Neural progenitor cell (in vitro differentiated cells): ENCODE results near the gene RTKN2. TPM values are rescaled to one million over a fixed set of nuclear protein-coding genes. Genes with fewer than 3 reads are reported as not detected.

Source experiments
- DNase-seq: peaks from one replicate; pipeline ENCODE4 v3.0.0-alpha.2; 2016; ENCODE audit warnings: low spot score
- H2AFZ ChIP-seq: fragments of 200-600 bp; sonication (generic); replicated peaks from 2 replicates; pipeline ENCODE4 v1.6.1; 2016; ENCODE audit warnings: antibody characterized with exemption
- H3F3A ChIP-seq: fragments of 200-600 bp; sonication (generic); 2 replicates; pipeline ENCODE4 v1.6.1; 2016; ENCODE audit warnings: antibody characterized with exemption, low read depth
- H3K27ac ChIP-seq: fragments of 200-600 bp; sonication (generic); 2 replicates; pipeline ENCODE4 v1.5.1; 2016; ENCODE audit warnings: mild to moderate bottlenecking
- H3K27me3 ChIP-seq: fragments of 200-600 bp; sonication (generic); 2 replicates; pipeline ENCODE4 v1.6.1; 2016; ENCODE audit warnings: mild to moderate bottlenecking, moderate library complexity
- H3K36me3 ChIP-seq: fragments of 200-600 bp; sonication (generic); 2 replicates; pipeline ENCODE4 v1.5.1; 2016
- H3K4me1 ChIP-seq: fragments of 200-600 bp; sonication (generic); 2 replicates; pipeline ENCODE4 v1.6.1; 2016; ENCODE audit warnings: mixed run types
- H3K4me2 ChIP-seq: fragments of 200-600 bp; sonication (generic); 2 replicates; pipeline ENCODE4 v1.6.1; 2016
- H3K4me3 ChIP-seq: fragments of 200-600 bp; sonication (generic); 2 replicates; pipeline ENCODE4 v1.5.1; 2016
- H3K79me2 ChIP-seq: fragments of 200-600 bp; sonication (generic); 2 replicates; pipeline ENCODE4 v1.6.1; 2016; ENCODE audit warnings: low read depth
- H3K9ac ChIP-seq: fragments of 200-600 bp; sonication (generic); 2 replicates; pipeline ENCODE4 v1.6.1; 2016
- H3K9me3 ChIP-seq: fragments of 200-600 bp; sonication (generic); 2 replicates; pipeline ENCODE4 v1.5.1; 2016; ENCODE audit warnings: low read depth
- H4K20me1 ChIP-seq: fragments of 200-600 bp; sonication (generic); 2 replicates; pipeline ENCODE4 v1.6.1; 2016; ENCODE audit warnings: low read depth
- H3K27ac Mint-ChIP-seq: 3 replicates; pipeline ENCODE4 v1.8.0; 2021; ENCODE audit warnings: mixed read lengths
- H3K27me3 Mint-ChIP-seq: 2 replicates; pipeline ENCODE4 v1.8.0; 2022; ENCODE audit warnings: low read depth, mild to moderate bottlenecking, inconsistent platforms, moderate library complexity, mixed read lengths; ENCODE audit not compliant: insufficient read depth
- H3K36me3 Mint-ChIP-seq: 3 replicates; pipeline ENCODE4 v1.8.0; 2021; ENCODE audit warnings: mixed read lengths
- H3K4me1 Mint-ChIP-seq: 3 replicates; pipeline ENCODE4 v1.8.0; 2021; ENCODE audit warnings: mixed read lengths
- H3K4me3 Mint-ChIP-seq: 3 replicates; pipeline ENCODE4 v1.8.0; 2021; ENCODE audit warnings: mild to moderate bottlenecking, moderate library complexity, mixed read lengths
- H3K9me3 Mint-ChIP-seq: 3 replicates; pipeline ENCODE4 v1.8.0; 2020; ENCODE audit warnings: mixed read lengths
- EZH2 ChIP-seq: fragments of 200-600 bp; sonication (generic); IDR thresholded peaks from 2 replicates; pipeline ENCODE4 v1.6.1; 2017; ENCODE audit warnings: antibody characterized with exemption, mild to moderate bottlenecking, moderate library complexity
- EZH2phosphoT487 ChIP-seq: fragments of 200-600 bp; sonication (generic); IDR thresholded peaks from 2 replicates; pipeline ENCODE4 v1.6.1; 2017; ENCODE audit warnings: antibody characterized with exemption
- total RNA-seq: library from RNA; depleted of rRNA; stranded (reverse); fragments of >200 nt; gene quantifications from 2 replicates; pipeline ENCODE4 v1.2.3, GENCODE V29; 2015; ENCODE audit warnings: low replicate concordance
- TF ChIP-seq, protein P1 (sequence below): fragments of 200-600 bp; sonication (generic); IDR thresholded peaks from 2 replicates; pipeline ENCODE4 v1.5.1; 2017; ENCODE audit warnings: antibody characterized with exemption, mild to moderate bottlenecking

Gene RTKN2
- total RNA-seq, 1 donor from 2014 or later, result 65.9 TPM

DNA sequence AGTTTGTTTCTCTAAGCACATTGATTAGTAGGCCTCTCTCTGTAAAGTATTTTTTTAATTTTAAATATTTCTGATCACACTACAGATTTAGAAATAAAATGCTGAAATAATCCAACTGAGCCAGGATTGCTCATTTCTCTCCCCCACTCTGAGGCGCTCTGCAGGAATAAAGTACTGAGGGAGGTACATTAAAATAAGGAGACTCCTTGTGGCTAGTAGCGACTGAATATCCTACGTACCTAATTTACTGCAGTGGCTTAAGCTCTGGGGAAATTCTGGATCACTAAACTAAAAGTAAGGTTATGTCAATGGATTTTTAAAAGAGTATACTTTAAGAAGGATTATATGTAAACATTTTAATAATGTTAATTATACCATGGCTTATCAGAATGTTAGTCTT is 75.2 kb downstream of the RTKN2 start:
- Mint-ChIP-seq H3K4me3 (no peak overlapping the region), H3K9me3 (no peaks in the 10 kb centered on the region), H3K27me3 (peaks cover 2% of the 10 kb centered on the region), H3K36me3 (peaks cover 19% of the 10 kb centered on the region), H3K4me1 (peaks cover 8% of the 10 kb centered on the region), H3K27ac (no peak overlapping the region)
- Histone ChIP-seq H4K20me1 (no peaks in the 10 kb centered on the region), H3K4me3 (no peak overlapping the region), H3K27me3 (no peaks in the 10 kb centered on the region), H3K9me3 (no peaks in the 10 kb centered on the region), H3K79me2 (no peaks in the 10 kb centered on the region), H3K4me1 (no peaks in the 10 kb centered on the region), H3K4me2 (no peak overlapping the region), H2AFZ (no peak overlapping the region), H3K36me3 (peaks cover 8% of the 10 kb centered on the region), H3F3A (no peaks in the 10 kb centered on the region), H3K9ac (no peak overlapping the region), H3K27ac (no peak overlapping the region)
- TF ChIP-seq EZH2phosphoT487 (no peak), EZH2 (no peak)
- TF ChIP-seq, protein P1, sequence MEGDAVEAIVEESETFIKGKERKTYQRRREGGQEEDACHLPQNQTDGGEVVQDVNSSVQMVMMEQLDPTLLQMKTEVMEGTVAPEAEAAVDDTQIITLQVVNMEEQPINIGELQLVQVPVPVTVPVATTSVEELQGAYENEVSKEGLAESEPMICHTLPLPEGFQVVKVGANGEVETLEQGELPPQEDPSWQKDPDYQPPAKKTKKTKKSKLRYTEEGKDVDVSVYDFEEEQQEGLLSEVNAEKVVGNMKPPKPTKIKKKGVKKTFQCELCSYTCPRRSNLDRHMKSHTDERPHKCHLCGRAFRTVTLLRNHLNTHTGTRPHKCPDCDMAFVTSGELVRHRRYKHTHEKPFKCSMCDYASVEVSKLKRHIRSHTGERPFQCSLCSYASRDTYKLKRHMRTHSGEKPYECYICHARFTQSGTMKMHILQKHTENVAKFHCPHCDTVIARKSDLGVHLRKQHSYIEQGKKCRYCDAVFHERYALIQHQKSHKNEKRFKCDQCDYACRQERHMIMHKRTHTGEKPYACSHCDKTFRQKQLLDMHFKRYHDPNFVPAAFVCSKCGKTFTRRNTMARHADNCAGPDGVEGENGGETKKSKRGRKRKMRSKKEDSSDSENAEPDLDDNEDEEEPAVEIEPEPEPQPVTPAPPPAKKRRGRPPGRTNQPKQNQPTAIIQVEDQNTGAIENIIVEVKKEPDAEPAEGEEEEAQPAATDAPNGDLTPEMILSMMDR, result no peak
- no peak for DNase-seq

DNA sequence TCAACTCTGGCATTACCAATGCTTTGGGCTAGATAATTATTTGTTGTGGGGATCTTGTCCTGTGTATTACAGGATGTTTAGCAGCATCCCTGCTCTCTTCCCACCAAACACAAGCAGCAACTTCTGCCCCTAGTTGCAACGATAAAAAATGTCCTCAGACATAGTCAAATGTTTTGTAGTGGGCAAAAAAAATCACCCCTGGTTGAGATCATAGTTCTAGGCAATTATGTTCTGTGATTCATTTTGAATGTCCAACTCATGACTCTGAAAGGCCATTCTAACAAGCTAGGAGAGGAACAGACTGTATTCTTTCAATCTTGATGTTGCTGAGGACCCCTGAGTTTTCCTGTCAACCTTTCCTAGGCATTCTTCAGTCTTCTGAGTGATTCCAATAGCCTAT is 79.5 kb downstream of the RTKN2 start:
- Histone ChIP-seq H3K36me3 (peaks cover 5% of the 10 kb centered on the region), H3K27ac (no peak overlapping the region), H2AFZ (no peak overlapping the region), H3K79me2 (no peaks in the 10 kb centered on the region), H3F3A (no peaks in the 10 kb centered on the region), H3K27me3 (no peaks in the 10 kb centered on the region), H3K4me1 (no peaks in the 10 kb centered on the region), H3K9ac (no peak overlapping the region), H4K20me1 (no peaks in the 10 kb centered on the region), H3K9me3 (no peaks in the 10 kb centered on the region), H3K4me3 (no peak overlapping the region), H3K4me2 (no peak overlapping the region)
- H3K4me1 Mint-ChIP-seq, result peaks cover 4% of the 10 kb centered on the region
- H3K27me3 Mint-ChIP-seq, result peaks cover 2% of the 10 kb centered on the region
- H3K4me3 Mint-ChIP-seq, result no peak overlapping the region
- peaks cover 20% of the 10 kb centered on the region for H3K36me3 Mint-ChIP-seq
- H3K9me3 Mint-ChIP-seq, result no peaks in the 10 kb centered on the region
- no peak overlapping the region for H3K27ac Mint-ChIP-seq
- TF ChIP-seq EZH2phosphoT487, result no peak
- TF ChIP-seq EZH2, result no peak
- TF ChIP-seq, protein P1, result no peak
- DNase-seq, result no peak

DNA sequence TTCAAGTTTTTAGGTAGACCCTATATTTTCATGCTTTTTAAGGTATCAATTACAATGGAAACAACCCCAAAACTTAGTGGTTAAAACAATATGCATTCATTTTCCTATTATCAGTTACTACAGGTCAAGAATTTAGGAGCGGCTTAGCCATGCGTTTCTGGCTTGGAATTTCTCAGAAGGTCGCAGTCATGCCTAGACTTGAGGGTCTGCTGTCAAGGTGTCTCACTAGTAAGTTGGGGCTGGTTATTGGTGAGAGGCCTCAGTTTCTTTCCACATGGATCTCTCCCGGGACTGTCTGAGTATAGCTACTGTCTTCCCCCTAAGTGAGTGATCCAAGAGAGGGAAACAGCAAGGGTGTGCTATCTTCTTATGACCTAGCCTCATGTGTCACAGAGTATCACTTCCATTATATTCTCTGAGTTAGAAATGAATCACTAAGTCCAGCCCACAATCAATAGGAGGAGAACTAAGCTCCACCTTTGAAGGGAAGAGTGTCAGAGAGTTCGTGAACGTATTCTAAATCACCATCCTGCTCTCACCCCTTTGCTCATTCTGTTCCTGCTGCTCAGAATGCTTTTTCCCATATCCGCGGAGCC is 80.5 kb downstream of the RTKN2 start:
- H3K4me2 ChIP-seq, result no peak overlapping the region

More for the DNA sequence above, 80.5 kb downstream of the RTKN2 start:
- Mint-ChIP-seq H3K27me3 (peaks cover 2% of the 10 kb centered on the region), H3K36me3 (peaks cover 20% of the 10 kb centered on the region), H3K9me3 (no peaks in the 10 kb centered on the region), H3K4me3 (no peak overlapping the region), H3K27ac (no peak overlapping the region), H3K4me1 (peaks cover 4% of the 10 kb centered on the region)
- Histone ChIP-seq H3K27me3 (no peaks in the 10 kb centered on the region), H3K9me3 (no peaks in the 10 kb centered on the region), H3K4me1 (no peaks in the 10 kb centered on the region), H2AFZ (no peak overlapping the region), H3K79me2 (no peaks in the 10 kb centered on the region), H4K20me1 (no peaks in the 10 kb centered on the region), H3K4me3 (no peak overlapping the region), H3K27ac (no peak overlapping the region), H3F3A (no peaks in the 10 kb centered on the region), H3K36me3 (peaks cover under 1% of the 10 kb centered on the region), H3K9ac (no peak overlapping the region)
- TF ChIP-seq EZH2phosphoT487 (no peak), EZH2 (no peak)
- TF ChIP-seq, protein P1, result no peak
- DNase-seq, result no peak
